ENCODE results near the gene STAT1. TPM values are rescaled to one million over a fixed set of nuclear protein-coding genes. Genes with fewer than 3 reads are reported as not detected.

The STAT1 gene
- total RNA-seq, 1 experiment from 2014 or later, result 60.7 TPM

DNA sequence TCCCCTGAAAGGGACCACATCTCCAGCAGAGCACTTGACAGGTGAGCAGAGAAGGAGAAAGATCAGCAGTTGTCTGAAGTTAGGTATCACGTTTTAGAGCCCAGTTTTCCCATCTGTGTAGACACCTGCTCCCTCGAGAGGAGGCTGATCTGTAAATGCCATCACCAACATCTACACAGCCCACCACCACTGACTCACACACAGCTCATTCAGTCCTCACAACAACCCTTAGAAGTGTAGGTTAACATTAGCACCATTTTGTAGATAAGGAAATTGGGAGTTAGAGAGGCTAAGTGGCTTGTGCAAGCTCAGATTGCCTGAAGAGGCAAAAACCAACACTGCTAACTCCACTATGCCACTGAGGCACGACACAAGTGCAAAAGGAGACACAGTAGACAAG is 37.2 kb upstream of the STAT1 start:
- Histone ChIP-seq H3K4me1 (ENCODE audit: control insufficient read depth in 1 of 2, insufficient read depth in 2 of 2, low read length in 2 of 2) (peaks cover 0 to 8% of the 10 kb centered on the region in 2 experiments; a peak in 1 of 4 replicates), H2AFZ (ENCODE audit: low read depth, low read length, poor library complexity, severe bottlenecking) (no peak overlapping the region), H3K27me3 (ENCODE audit: insufficient read depth, low read length) (no peaks in the 10 kb centered on the region), H3K27ac (ENCODE audit: low read depth, low read length) (no peak overlapping the region), H3K4me2 (ENCODE audit: low read length) (no peak overlapping the region), H3K4me3 (replicated peaks in 1 of 2; ENCODE audit: low read depth in 1 of 2, low read length in 2 of 2) (no peak overlapping the region), H3K9me3 (ENCODE audit: control insufficient read depth in 1 of 2, insufficient read depth in 1 of 2, low read depth in 1 of 2, low read length in 2 of 2) (no peaks in the 10 kb centered on the region), H4K20me1 (ENCODE audit: insufficient read depth) (no peaks in the 10 kb centered on the region), H3K36me3 (ENCODE audit: control insufficient read depth in 1 of 2, insufficient read depth in 2 of 2, low read length in 2 of 2) (no peaks in the 10 kb centered on the region), H3K9ac (ENCODE audit: low read length) (no peak overlapping the region), H3K79me2 (ENCODE audit: insufficient read depth, low read length) (no peaks in the 10 kb centered on the region), H3K9me2 (ENCODE audit: insufficient read depth) (no peaks in the 10 kb centered on the region)
- ATAC-seq, result no peak
- no TSS peak for BruUV-seq (replicated peaks)
- POLR2A ChIA-PET, result interaction anchor here (1.9 kb wide), 1 partner anchor 104 kb away, joined by 9 read pairs; no protein-coding TSS in a partner anchor
- no peak for TF ChIP-seq ELF1 (IDR thresholded peaks at IDR 0.05; ENCODE audit: borderline replicate concordance, low read depth)
- no peak for TF ChIP-seq CBX3 (IDR thresholded peaks at IDR 0.05; ENCODE audit: low read depth)
- TF ChIP-seq, protein P1, sequence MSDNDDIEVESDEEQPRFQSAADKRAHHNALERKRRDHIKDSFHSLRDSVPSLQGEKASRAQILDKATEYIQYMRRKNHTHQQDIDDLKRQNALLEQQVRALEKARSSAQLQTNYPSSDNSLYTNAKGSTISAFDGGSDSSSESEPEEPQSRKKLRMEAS (IDR thresholded peaks at IDR 0.05), result no peak
- no peak for TF ChIP-seq FOSL1 (IDR thresholded peaks at IDR 0.05; ENCODE audit: low read depth)
- no peak for TF ChIP-seq POLR2AphosphoS5 (IDR thresholded peaks at IDR 0.05; ENCODE audit: low read depth, low read length)
- TF ChIP-seq POLR2A (IDR thresholded peaks at IDR 0.05; ENCODE audit: borderline replicate concordance, extremely low read depth, insufficient read depth, insufficient read length), result no peak
- TF ChIP-seq EZH2 (IDR thresholded peaks at IDR 0.05), result no peak
- TF ChIP-seq, protein P2, sequence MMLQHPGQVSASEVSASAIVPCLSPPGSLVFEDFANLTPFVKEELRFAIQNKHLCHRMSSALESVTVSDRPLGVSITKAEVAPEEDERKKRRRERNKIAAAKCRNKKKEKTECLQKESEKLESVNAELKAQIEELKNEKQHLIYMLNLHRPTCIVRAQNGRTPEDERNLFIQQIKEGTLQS (IDR thresholded peaks at IDR 0.05), result no peak
- TF ChIP-seq SIN3A (IDR thresholded peaks at IDR 0.05; ENCODE audit: low read depth), result no peak
- RAD21 ChIA-PET (ENCODE audit: low non-redundant PET in 1 of 2, low total read pairs in 2 of 2, uncharacterized antibody in 2 of 2, unreplicated experiment in 2 of 2), result interaction anchor here in 1 of 2 experiments (1.8 to 2.6 kb wide), 2 partner anchors 104 to 471 kb away, joined by 8 to 18 read pairs; no protein-coding TSS in a partner anchor
- DNase-seq (ENCODE audit: low read depth, low spot score), result no peak
- intact Hi-C loops (cut with micrococcal nuclease), result loop anchor here (5.0 kb wide), 1 partner anchor 451 kb away; no protein-coding TSS in a partner anchor
- CTCF ChIA-PET, result interaction anchor here (1.4 to 7.3 kb wide), 11 partner anchors 9 to 470 kb away, joined by 3 to 171 read pairs (median 16); partner anchors contain the start of gene STAT4

GRCh38 chr2:191050640-191050987 is 36.6 kb upstream of the STAT1 start:
- Histone ChIP-seq H3K4me2 (ENCODE audit: low read length) (no peak overlapping the region), H3K36me3 (ENCODE audit: control insufficient read depth in 1 of 2, insufficient read depth in 2 of 2, low read length in 2 of 2) (no peaks in the 10 kb centered on the region), H3K27me3 (ENCODE audit: insufficient read depth, low read length) (no peaks in the 10 kb centered on the region), H3K4me3 (replicated peaks in 1 of 2; ENCODE audit: low read depth in 1 of 2, low read length in 2 of 2) (no peak overlapping the region), H4K20me1 (ENCODE audit: insufficient read depth) (no peaks in the 10 kb centered on the region), H3K9me3 (ENCODE audit: control insufficient read depth in 1 of 2, insufficient read depth in 1 of 2, low read depth in 1 of 2, low read length in 2 of 2) (no peaks in the 10 kb centered on the region), H3K79me2 (ENCODE audit: insufficient read depth, low read length) (no peaks in the 10 kb centered on the region), H3K27ac (ENCODE audit: low read depth, low read length) (no peak overlapping the region), H2AFZ (ENCODE audit: low read depth, low read length, poor library complexity, severe bottlenecking) (no peak overlapping the region), H3K4me1 (ENCODE audit: control insufficient read depth in 1 of 2, insufficient read depth in 2 of 2, low read length in 2 of 2) (peaks cover 0 to 8% of the 10 kb centered on the region in 2 experiments; a peak in 1 of 4 replicates), H3K9me2 (ENCODE audit: insufficient read depth) (no peaks in the 10 kb centered on the region), H3K9ac (ENCODE audit: low read length) (no peak overlapping the region)
- ChIA-PET CTCF (interaction anchor here (1.9 to 7.3 kb wide), 6 partner anchors 9 to 452 kb away, joined by 8 to 171 read pairs (median 25); partner anchors contain the start of gene STAT4), POLR2A (interaction anchor here (1.8 kb wide), 1 partner anchor 9 kb away, joined by 5 read pairs; no protein-coding TSS in a partner anchor), RAD21 (ENCODE audit: low non-redundant PET in 1 of 2, low total read pairs in 2 of 2, uncharacterized antibody in 2 of 2, unreplicated experiment in 2 of 2) (interaction anchor here in 1 of 2 experiments (1.8 to 2.6 kb wide), 2 partner anchors 105 to 471 kb away, joined by 8 to 18 read pairs; no protein-coding TSS in a partner anchor)
- no TSS peak for BruUV-seq (replicated peaks)
- TF ChIP-seq SP1 (IDR thresholded peaks at IDR 0.05; ENCODE audit: low read depth) (no peak), RAD21 (IDR thresholded peaks at IDR 0.05; ENCODE audit: low read depth) (no peak), JUND (IDR thresholded peaks at IDR 0.05) (no peak), ZNF274 (IDR thresholded peaks at IDR 0.05; ENCODE audit: low read depth, low read length) (no peak), POLR2AphosphoS5 (IDR thresholded peaks at IDR 0.05; ENCODE audit: low read depth, low read length) (no peak), CBX3 (IDR thresholded peaks at IDR 0.05; ENCODE audit: low read depth) (no peak), FOSL1 (IDR thresholded peaks at IDR 0.05; ENCODE audit: low read depth) (no peak)
- TF ChIP-seq, protein P3, sequence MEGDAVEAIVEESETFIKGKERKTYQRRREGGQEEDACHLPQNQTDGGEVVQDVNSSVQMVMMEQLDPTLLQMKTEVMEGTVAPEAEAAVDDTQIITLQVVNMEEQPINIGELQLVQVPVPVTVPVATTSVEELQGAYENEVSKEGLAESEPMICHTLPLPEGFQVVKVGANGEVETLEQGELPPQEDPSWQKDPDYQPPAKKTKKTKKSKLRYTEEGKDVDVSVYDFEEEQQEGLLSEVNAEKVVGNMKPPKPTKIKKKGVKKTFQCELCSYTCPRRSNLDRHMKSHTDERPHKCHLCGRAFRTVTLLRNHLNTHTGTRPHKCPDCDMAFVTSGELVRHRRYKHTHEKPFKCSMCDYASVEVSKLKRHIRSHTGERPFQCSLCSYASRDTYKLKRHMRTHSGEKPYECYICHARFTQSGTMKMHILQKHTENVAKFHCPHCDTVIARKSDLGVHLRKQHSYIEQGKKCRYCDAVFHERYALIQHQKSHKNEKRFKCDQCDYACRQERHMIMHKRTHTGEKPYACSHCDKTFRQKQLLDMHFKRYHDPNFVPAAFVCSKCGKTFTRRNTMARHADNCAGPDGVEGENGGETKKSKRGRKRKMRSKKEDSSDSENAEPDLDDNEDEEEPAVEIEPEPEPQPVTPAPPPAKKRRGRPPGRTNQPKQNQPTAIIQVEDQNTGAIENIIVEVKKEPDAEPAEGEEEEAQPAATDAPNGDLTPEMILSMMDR (IDR thresholded peaks at IDR 0.05 in 2 of 3, conservative IDR thresholded peaks at IDR 0.05 in 1 of 3; ENCODE audit: borderline replicate concordance in 1 of 3, insufficient read depth in 1 of 3, low read depth in 2 of 3, low read length in 2 of 3), result no peak
- TF ChIP-seq, protein P1 (IDR thresholded peaks at IDR 0.05), result no peak
- no peak for ATAC-seq
- no peak for DNase-seq (ENCODE audit: low read depth, low spot score)
- intact Hi-C loops (cut with micrococcal nuclease), result loop anchor here (5.0 kb wide), 1 partner anchor 452 kb away; no protein-coding TSS in a partner anchor

Data from HCT116 (cell line).